Gastrocnemius medialis (tissue), 4 donors: ENCODE results near the gene PDE5A.

Experiments
- CTCF ChIP-seq, 5 experiments: fragments of 450-650 bp in 3 of 5; fragments of 200-600 bp in 2 of 5; sonication (generic) in 2 of 5; IDR thresholded peaks in 4 of 5; conservative IDR thresholded peaks in 1 of 5; 1 replicate in 4 of 5; 2 replicates in 1 of 5; pipeline ENCODE4 v1.5.1; 2016 to 2019; ENCODE audit warnings: antibody characterized with exemption in 5 of 5, mild to moderate bottlenecking in 3 of 5, moderate library complexity in 3 of 5
- POLR2A ChIP-seq, 2 donors: fragments of 450-650 bp; IDR thresholded peaks; one replicate each; pipeline ENCODE4 v1.6.1; 2017; ENCODE audit warnings: antibody characterized with exemption in 2 of 2, mild to moderate bottlenecking in 2 of 2, moderate library complexity in 2 of 2

GRCh38 chr4:119518230-119518892 lies 110.2 kb downstream of the PDE5A start:
- TF ChIP-seq CTCF (IDR thresholded peaks at IDR 0.05 in 4 of 5, conservative IDR thresholded peaks at IDR 0.05 in 1 of 5), result no peak
- no peak for TF ChIP-seq POLR2A (IDR thresholded peaks at IDR 0.05)
